ENCODE measurements around the gene STAP2. TPM values are rescaled to one million over a fixed set of nuclear protein-coding genes. Genes with fewer than 3 reads are reported as not detected.
A peak's percentile ranks its signal among the peaks of the same experiment; 100 is the strongest.

STAP2 gene
- total and polyA plus RNA-seq, 9 of the 15 experiments (the other 6 are each of a cell fraction or from before 2014, with no cell fraction given): 1.2 to 9.8 (median 4.5) TPM

DNA sequence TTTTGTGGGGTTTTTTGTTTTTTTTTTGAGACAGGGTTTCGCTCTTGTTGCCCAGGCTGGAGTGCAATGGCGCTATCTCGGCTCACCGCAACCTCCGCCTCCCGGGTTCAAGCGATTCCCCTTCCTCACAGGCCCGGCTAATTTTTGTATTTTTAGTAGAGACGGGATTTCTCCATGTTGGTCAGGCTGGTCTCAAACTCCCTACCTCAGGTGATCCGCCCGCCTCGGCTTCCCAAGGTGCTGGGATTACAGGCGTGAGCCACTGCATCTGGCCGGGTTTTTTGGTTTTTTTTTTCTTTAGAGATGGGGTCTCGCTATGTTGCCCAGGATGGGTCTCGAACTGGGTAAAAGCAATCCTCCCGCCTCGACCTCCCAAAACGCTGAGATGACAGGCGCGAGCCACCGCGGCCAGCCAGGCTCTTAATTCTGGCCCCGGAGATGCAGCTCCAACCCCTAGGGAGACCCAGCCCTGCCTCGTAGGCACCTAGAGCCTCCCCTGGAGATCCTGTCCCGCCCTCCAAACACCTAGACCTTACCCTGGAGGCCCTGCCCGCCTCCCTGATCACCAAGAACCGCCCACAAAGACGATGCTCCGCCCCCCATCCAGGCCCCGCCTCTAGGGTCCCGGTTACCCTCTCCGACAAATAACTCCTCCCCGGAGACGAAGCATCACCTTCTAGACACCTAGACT, 9.5 kb downstream of the STAP2 start (continued):
- TF ChIP-seq YY1 (IDR thresholded peaks at IDR 0.05; ENCODE audit: borderline replicate concordance in 1 of 3, control insufficient read depth in 1 of 3, extremely low read depth in 1 of 3, insufficient read depth in 3 of 3, insufficient read length in 1 of 3, insufficient replicate concordance in 2 of 3, low read depth in 1 of 3, low read length in 2 of 3): peak in 1 of 3 experiments; percentile 13
- peak; percentile 74 for TF ChIP-seq MIER1 (IDR thresholded peaks at IDR 0.05; ENCODE audit: low read depth)

DNA sequence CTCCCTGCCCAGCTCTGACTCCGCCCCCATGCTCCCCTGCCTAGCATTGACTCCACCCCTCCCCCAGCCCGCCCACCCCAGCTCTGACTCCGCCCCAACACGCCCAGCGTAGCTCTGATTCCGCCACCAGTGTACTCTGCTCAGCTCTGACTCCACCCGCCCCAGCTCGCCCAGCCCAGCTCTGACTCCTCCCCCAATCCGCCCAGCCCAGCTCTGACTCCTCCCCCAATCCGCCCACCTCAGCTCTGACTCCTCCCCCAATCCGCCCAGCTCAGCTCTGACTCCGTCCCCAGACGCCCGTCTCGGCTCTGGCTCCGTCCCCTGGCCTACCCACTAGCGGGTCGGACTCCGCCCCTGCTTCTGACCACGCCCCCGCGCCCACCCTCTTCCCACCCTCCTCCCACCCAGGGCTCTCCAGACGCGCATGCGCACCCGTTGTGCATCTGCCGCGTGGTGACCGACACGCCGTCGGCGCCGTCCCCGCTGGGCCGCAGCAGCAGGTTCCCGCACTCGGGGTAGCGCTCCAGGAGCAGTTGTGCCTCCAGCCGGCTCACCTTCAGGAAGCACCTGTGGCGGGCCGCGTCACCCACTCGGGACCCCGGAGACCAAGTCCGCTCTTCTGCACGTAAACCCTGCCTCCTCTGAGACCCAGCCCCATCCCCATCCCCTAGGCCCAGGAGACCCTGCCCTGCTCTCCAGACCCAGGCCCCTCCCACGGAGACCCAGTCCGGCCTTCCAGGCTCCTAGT, 10.2 kb downstream of the STAP2 start:
- H3K27ac ChIP-seq (ENCODE audit: extremely low read depth, low read depth, low read length): peak overlapping the region; percentile 84
- FAIRE-seq (no peak), DNase-seq (ENCODE audit: extremely low read depth in 1 of 4, low spot score in 3 of 4) (peak; percentile 95 to 97 (median 96)), ATAC-seq (peak; percentile 82)
- H3K79me2 ChIP-seq (ENCODE audit: control insufficient read depth, insufficient read depth, low read length): peaks cover 19% of the 10 kb centered on the region
- H3K36me3 ChIP-seq (ENCODE audit: control insufficient read depth, insufficient read depth, low read length): peaks cover 4% of the 10 kb centered on the region
- ChIA-PET POLR2A (interaction anchor here (0.8 to 1.4 kb wide), 4 partner anchors 9 to 47 kb away, joined by 4 to 7 read pairs (median 6); partner anchors contain the start of gene MPND), CTCF (ENCODE audit: low intra/inter-chr PET ratio) (no interaction called here)
- in situ Hi-C loops (cut with MboI): no loop called here
- H3K27me3 ChIP-seq (ENCODE audit: control insufficient read depth in 2 of 2, insufficient read depth in 2 of 2, low read length in 2 of 2): no peaks in the 10 kb centered on the region; a peak in 1 of 5 replicates
- peak overlapping the region; percentile 79 to 99 for H3K9ac ChIP-seq (ENCODE audit: insufficient read depth in 1 of 2, low read depth in 2 of 2, low read length in 2 of 2)
- H2AFZ ChIP-seq (ENCODE audit: low read depth, low read length): peak overlapping the region; percentile 95
- H3K4me3 ChIP-seq: peak overlapping the region; percentile 74
- peaks cover 2 to 47% of the 10 kb centered on the region in 2 experiments; a peak in 3 of 5 replicates for H3K4me1 ChIP-seq (replicated peaks in 1 of 2; ENCODE audit: control insufficient read depth in 2 of 2, insufficient read depth in 2 of 2, low read length in 2 of 2)
- H3K4me2 ChIP-seq (ENCODE audit: insufficient read depth, low read length): peak overlapping the region; percentile 93
- intact Hi-C loops (cut with micrococcal nuclease): no loop called here
- peaks cover 7% of the 10 kb centered on the region; the same call in 1 of the 2 replicates for H4K20me1 ChIP-seq (replicated peaks; ENCODE audit: control insufficient read depth, insufficient read depth, low read length)
- BruUV-seq (replicated peaks): no TSS peak
- under 1% methylated on average over 44 of the region's 49 CpGs for WGBS (ENCODE audit: insufficient coverage, low coverage, missing lambda C conversion rate)
- no peaks in the 10 kb centered on the region for H3K9me1 ChIP-seq (ENCODE audit: control insufficient read depth, insufficient read depth, low read length)
- no peaks in the 10 kb centered on the region for H3K9me3 ChIP-seq (replicated peaks; ENCODE audit: control insufficient read depth, insufficient read depth, low read depth, low read length)
- TF ChIP-seq L3MBTL2 (IDR thresholded peaks at IDR 0.05) (peak; percentile 95), REST (IDR thresholded peaks at IDR 0.05; ENCODE audit: borderline replicate concordance) (no peak), REST (CRISPR knock-in tag; IDR thresholded peaks at IDR 0.05; ENCODE audit: low read depth) (no peak), ERF (CRISPR knock-in tag; IDR thresholded peaks at IDR 0.05) (0 out of 2 replicates have a peak, but pooled peaks have one; percentile 66)
